Sciatic nerve (tissue), 2 donors: Measurements from ENCODE around the gene MAD1L1. TPM values are rescaled to one million over a fixed set of nuclear protein-coding genes. Genes with fewer than 3 reads are reported as not detected.
"Not testable (repeated sequence)": the region's sequence is repeated elsewhere in the genome, so short reads cannot be mapped to it uniquely, and the experiment has no call there.

Source experiments
- ATAC-seq: fragments of 200-7000 bp; cut with Tn5 transposase; one replicate; pipeline ENCODE4 v1.9.1; 2020; ENCODE audit warnings: mild to moderate bottlenecking, moderate library complexity
- DNase-seq: peaks from one replicate; pipeline ENCODE4 v3.0.0-alpha.2; 2020; ENCODE audit warnings: low spot score
- intact Hi-C: fragments of 100-400 bp; cut with DNase I; formaldehyde crosslinking; loops from one replicate; pipeline ENCODE4 v1.14.2; 2022
- total RNA-seq: library from RNA; stranded (reverse); fragmentation: NEBNext Ultra II Directional; extraction: Animal tissue kit (Norgen Biotek cat#: 25700); gene quantifications from one replicate; pipeline ENCODE4 v1.2.1, GENCODE V29; 2021
- donor health status: DM: no; HTN: no; CAD: no.
- donor health status: DM: no; HTN: no; CAD: no.

The MAD1L1 gene
- total RNA-seq, 1 donor from 2014 or later, result 42.1 TPM

DNA sequence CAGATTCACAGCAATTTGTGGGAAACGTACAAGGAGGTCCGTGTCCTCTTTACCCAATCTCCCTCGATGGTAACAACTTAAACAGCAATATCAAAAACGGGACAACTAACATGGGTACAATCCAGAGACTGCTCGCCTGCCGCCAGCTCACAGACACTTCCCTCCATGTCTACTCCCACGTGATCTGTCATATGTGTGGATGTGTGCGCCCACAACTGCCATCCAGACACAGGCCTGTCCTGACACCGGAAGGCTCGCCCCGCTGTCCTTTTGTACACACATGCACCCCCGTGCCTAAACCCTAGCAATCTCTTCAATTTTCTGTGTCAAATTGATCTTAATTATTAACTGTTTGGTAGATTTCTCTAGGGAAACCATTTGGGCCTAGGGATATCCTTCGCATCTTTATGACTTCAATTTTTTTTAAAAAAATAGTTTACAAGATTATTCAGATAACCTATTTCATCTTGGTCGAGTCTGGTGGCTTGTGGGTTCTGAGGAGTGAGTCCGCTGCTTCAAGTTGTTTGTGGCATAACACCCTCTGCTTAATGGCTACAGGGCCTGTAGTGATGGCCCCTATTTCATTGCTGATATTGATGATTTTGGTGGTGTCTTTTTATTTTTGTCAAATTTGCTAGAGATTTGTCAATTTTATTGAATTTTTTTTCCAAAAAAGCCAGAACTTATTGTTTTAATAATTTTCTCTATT is 260.6 kb downstream of the MAD1L1 start:
- ATAC-seq (no peak), DNase-seq (no peak)
- intact Hi-C loops, result no loop called here

DNA sequence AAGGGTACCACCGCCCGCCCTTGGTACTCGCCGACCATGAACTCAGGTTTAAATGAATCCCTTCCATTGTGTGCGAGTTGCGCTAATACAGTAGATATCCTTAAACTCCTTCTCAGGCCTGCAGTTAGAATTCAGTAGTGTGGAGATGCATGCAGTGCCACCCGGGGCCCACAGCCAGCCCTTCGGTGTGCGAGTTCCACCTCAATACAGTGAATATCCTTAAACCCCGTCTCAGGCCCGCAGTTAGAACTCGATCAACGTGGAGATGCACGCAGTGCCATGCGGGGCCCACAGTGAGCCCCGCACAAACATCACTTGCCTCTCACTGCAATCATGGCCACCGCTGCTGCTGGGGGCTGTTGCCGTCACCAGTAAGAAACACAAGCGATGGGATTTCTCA is 261.9 kb downstream of the MAD1L1 start:
- ATAC-seq (no peak), DNase-seq (no peak)
- intact Hi-C loops, result no loop called here

DNA sequence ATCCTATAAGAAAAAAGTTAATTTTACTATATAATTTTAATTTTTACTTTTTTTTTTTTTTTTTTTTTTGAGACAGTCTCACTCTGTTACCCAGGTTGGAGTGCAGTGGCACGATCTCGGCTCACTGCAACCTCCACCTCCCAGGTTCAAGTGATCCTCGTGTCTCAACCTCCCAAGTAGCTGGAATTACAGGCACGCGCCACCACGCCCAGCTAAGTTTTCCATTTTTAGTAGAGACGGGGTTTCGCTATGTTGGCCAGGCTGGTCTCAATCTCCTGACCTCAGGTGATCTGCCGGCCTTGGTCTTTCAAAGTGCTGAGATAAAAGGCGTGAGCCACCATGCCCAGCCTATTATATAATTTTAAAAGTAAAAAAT is 262.5 kb downstream of the MAD1L1 start:
- ATAC-seq, intact Hi-C loops, DNase-seq: not testable (repeated sequence)

DNA sequence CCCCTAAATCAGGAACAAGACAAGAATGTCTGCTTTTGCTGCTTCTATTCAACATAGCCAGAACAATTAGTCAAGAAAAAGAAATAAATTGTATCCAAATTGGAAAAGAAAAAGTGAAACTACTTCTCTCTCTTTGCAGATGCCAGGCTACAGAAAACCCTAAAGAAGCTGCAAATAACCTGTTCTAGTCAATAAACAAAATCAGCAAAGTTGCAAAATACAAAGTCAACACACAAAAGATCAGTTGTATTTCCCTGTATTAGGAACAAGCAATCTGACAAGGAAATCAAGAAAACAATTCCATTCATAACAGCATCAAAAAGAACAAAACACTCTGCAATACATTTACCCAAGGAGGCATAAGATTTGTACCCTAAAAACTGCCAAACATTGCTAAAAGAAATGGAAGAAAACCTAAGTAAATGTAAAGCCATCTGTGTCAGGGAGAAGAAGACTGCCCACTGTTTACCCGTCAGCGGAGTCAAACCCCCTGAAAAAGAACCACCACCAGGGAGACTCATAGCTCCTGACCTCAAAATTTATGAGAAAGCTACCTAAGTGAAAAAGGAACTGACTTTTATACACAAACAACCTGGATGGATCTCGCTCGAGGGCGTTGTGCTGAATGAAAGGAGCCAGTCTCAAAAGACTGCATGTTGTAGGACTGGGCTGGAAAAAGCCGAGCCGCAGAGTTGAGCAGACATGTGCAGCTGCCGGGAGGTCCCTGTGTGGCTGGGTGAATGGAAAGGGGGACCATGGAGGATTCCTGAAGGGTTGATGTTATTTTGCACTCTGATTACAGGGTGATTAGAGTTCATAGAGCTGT is 263.1 kb downstream of the MAD1L1 start:
- ATAC-seq, result no peak
- intact Hi-C loops, result no loop called here
- no peak for DNase-seq

DNA sequence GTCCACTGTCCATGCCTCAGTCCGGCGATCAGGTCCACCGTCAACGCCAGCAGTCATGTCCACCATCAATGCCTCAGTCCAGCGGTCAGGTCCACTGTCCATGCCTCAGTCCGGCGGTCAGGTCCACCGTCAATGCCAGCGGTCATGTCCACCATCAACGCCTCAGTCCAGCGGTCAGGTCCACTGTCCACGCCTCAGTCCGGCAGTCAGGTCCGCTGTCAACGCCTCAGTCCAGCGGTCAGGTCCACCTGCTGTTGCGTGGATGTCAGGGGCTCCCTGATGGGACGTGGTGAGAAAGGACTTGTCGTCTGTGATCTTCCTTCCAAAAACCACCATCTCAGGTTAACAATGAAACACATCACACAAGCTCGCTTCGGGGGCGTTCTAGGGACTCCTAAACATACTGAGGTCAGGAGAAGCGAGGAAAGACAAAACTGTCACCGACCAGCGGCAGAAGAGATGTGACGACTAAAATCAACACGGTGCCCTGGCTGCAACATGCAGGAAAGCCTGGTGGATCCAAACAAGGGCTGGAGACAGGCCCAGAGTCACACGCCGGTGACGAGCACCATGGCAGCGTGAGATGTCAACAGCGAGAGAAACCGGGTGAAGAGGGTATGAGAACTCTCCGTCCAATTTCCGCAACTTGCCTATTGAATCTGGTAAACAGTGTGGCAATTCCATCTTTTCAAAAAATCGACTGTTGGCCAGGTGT is 264.2 kb downstream of the MAD1L1 start:
- intact Hi-C loops, result no loop called here
- ATAC-seq, result no peak
- no peak for DNase-seq

DNA sequence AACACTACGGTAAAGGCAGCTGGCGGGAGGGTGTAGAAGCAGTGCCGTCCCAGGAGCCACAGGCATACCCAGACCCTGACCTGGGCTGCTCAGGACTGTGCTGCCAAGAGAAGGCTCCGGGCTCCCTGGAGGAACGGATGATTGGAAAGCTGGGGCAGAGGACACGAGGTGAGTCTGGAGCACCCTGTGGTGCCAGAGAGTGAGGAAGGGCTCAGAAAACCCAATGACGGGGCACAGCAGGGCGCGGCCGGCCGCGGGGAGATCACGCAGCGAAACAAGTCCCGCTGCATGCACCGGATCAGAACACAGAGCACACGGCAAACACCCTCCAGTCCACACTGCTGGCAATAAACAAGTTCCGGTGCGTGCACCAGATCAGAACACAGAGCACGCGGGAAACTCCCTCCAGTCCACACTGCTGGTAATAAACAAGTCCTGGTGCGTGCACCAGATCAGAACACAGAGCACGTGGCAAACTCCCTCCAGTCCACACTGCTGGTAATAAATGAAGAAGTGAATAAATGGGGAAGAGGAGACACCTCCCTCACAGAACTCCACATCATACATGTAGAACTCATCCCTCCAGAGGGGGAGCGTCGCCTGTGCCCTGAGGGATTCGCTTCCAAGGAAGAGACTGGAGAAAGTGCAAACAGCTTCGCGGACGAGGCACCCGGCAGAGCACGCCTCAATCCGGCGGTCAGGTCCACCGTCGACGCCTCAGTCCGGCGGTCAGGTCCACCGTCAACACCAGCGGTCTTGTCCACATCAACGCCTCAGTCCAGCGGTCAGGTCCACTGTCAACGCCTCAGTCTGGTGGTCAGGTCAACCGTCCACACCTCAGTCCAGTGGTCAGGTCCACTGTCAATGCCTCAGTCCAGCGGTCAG is 265.0 kb downstream of the MAD1L1 start:
- ATAC-seq, result no peak
- intact Hi-C loops, result no loop called here
- no peak for DNase-seq

DNA sequence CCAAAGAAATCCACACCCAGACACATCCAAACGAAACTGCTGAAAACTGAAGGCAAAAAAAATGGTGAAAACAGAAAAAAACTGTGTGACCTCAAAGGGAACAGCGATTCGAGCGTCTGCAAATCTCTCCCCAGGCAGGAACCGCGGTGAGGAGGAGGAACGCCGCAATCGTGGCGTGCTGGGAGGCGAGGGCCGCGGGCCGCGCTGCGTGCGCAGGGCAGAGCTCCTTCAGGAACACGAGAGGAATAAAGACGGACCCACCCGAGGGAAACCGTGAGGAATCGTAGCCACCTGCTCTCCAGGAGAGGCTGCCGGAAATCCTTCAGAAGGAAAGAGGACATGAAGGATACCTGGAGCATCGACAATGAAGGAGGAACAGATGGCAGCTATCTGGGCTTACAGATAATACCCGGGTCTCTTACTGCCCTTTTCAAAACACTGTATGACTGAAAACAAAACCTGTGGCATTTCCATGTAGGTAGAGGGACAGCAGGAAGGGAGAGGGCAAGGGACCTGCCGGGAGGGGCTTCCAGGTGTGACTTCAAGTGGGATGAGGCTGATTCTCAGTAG is 266.0 kb downstream of the MAD1L1 start:
- intact Hi-C loops, result no loop called here
- no peak for DNase-seq

DNA sequence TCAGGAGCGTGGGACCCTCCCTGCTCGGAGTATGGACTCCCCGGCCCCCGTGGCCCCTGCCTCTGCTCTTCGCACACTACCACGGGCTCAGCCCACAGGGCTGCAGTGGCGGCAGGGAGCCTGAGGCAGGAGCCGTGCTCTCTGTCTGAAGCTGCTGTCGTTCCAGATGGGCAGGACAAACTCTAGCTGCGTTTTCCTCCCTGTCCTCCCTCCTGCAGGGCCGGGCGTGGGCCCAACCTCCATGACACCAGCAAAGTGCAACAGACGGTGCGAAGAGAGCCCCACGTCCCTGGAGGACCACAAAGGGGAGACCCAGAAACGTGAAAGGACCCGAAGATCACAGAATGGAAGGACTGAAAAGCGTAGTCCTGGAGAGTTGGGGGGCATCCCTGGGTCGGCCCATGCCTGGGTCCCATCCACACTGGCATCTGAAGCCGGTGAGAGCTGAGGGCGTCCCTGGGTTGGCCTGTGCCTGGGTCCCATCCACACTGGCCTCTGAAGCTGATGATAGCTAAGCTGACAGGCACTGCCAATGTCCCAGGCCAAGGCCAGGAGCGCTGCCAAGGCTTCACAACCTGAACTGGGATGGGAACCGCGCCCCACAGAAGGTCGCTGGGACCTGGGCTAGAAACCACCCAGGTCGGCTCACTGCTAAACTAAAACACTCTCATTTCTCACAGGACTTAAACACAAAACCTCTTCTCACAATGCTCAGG is 267.0 kb downstream of the MAD1L1 start:
- ATAC-seq (peak; percentile 24), DNase-seq (no peak)
- intact Hi-C loops, result no loop called here

More for the DNA sequence above, 266.0 kb downstream of the MAD1L1 start:
- no peak for ATAC-seq

DNA sequence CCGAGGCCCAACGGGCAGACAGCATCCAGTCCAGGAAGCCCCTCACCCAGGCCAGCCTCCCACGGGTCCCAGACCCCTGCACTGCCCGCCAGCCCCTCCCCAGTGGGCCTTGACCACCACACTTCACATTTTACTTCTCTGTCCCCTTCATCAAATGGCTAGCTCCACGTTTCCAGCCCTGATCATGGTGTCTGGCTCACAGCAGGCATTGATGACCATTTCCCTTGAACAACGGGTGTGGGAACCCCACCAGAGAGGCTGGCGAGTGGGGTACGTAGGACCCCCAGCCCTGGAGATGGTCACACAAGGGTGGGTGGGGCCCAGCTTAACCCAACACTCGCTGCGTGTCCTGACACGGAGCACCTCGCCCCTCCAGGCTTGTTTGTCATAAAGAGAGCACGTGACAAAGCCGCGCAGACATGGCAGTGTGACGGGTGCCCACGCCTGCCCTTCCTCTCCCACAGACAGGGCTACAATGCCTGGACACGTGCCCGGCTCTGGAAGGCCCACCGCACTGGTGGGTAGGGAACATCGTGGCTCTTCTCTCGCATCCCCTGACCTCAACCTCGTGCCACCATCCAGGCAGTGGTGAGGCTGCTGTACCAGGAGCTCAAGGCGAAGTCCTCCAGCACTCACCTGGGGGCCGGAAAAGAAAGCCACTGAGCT is 267.7 kb downstream of the MAD1L1 start:
- intact Hi-C loops, result no loop called here
- ATAC-seq (no peak), DNase-seq (no peak)

DNA sequence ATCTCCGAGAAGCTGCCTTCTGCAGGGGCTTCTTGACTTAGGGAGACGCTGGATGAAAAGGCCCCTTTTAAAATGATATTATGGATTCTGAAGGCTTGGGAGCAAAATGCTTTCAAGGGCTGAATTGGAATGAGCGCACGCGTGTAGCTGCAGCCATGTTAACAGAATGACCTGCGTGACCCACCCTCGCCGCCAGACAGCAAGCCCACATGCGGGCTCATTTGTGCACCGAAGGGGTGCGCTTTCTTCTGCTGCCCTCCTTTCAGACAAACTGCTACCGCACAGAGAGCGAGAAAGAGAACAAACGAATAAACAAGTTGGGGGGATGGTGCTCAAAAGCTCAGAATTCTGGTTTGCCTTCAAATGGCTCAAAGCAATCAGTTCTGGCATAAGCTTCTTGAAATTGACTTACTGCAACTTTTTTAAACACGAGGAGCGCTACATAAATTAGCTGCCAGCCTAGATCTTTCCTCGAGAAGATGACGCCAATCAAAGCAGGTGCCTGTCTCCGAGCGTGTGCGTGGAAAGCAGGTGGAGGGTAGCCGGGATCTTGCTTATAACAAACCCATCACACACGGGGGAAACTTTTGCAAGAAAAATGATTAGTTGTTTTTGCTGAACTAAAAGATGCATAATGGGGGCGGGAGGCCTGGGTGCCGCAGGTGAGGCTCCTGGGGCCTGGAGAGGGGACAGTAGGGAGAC is 268.4 kb downstream of the MAD1L1 start:
- intact Hi-C loops, result no loop called here
- ATAC-seq (no peak), DNase-seq (no peak)

DNA sequence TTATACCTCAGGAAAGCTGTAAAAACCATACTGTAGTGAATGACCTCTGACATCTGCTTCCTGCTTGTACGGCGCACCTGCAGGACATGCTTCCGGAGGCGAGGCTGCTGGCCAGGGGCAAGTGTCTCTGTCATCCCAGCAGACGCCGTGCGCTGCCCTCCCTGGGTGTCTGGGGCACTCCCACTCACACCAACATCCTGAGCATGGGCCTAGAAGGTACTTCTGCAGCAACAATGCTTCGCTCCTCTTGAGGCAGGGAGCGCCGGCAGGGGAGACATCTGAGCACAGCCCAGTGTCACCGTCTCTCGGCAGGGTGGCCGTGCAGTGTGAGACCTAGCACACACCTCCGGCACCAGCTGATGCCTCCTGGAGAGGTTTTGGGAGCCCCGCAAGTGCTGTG is 269.2 kb downstream of the MAD1L1 start:
- ATAC-seq (no peak), DNase-seq (no peak)
- intact Hi-C loops, result no loop called here

DNA sequence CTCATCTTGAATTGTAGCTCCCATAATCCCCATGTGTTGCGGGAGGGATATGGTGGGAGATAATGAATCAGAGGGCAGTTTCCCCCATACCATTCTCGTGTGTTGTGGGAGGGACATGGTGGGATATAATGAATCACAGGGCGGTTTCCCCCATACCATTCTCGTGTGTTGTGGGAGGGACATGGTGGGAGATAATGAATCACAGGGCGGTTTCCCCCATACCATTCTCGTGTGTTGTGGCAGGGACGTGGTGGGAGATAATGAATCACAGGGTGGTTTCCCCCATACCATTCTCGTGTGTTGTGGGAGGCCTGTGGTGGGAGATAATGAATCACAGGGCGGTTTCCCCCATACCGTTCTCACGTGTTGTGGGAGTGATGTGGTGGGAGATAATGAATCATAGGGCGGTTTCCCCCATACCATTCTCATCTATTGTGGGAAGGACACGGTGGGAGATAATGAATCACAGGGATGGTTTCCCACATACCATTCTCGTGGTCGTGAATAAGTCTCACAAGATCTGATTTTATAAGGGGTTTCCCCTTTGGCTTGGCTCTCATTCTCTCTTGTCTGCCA is 271.0 kb downstream of the MAD1L1 start:
- intact Hi-C loops, result no loop called here
- ATAC-seq (no peak), DNase-seq (no peak)

DNA sequence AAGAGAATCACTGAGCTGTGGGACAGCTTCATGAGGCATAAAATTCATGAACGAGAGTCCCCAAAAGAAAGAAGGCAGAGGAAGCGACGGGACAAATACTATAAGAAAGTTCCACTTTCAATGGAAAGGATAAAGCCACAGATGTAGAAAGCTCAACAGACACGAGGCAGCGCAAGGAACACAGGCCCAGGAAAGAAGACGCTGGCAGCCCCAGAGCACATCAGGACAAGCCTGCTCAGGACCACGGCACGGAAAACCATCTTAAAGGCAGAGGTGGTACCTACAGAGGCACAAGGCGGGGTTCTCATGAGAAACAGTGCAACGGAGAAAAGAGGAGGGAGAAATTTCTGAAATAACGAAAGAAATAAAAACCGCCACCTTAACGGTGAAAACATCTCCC is 273.4 kb downstream of the MAD1L1 start:
- no peak for DNase-seq
- intact Hi-C loops, result no loop called here
- no peak for ATAC-seq

DNA sequence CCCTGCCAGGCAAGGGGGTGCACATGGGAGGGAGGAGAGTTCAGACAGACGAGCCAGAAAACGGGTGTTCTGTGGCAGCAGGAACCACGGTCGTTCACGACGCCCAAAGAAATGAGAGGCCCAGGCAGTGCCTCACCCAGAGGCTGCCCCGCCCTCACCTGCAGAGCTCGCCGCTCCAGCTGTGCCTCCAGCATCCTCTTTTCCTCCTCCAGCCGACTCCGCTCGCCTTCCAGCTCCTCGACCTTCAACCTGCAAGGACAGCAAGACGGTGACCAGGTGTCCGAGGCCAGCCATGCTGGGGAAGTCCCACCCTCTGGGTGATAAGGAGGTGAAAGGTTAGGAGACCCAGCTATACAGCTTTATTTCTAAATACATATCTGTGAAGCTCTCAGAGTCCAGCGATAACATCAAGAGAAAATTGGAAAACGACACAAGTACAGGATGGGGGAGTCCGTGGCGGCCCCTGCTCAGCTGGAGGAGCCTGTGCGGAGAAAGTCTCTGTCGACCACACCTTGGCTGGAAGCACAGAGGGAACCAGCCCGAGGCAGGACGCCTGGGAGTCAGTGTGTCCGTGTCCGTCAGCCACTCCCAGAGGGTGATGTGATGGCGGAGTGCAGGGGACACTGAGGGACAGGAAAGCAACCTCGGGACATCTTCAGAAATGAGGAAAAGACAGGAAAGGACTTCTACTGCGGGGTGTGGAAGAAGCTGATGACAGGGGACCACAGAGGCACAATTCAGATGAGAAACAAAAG is 275.1 kb downstream of the MAD1L1 start:
- intact Hi-C loops, result no loop called here
- ATAC-seq (no peak), DNase-seq (no peak)

DNA sequence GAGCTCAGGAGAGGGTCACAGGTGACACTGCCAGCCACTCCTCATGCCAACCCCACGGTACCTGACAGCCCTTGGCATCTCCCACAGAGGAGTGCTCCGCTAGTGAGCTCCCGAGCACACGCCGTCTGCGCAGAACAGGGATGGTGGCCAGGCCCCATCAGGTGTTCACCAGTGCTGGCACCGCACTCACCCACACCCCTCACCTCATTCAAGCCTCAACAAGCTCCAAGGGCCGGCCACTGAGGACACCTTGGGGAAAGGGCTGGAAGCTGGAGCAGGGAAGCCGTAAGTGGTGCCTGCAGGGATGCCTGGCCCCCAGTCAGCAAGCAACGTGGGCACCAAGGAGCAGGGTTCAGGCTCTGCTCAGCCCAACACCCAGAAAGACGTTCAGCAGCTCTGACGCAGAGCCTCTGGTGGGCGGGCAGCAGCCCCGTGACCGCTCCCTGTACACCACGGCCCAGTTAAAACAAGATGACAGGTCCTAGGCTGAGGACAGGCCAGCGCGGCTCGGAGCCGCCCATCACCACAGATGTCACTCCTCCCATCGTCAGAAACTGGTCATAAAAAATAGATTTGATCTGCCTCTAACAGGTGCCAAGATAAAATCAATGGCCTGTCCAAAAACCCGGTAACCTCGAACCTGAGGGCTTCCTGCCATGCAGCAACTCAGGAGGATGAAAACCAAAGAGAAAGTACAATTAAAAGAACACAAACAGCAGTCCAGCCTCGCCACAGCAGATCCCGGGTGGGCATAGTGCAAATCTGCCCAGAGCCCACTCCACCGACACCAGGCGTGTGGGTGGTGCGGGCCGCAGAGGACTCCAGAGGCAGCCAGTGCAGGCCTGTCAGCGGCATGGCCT is 275.9 kb downstream of the MAD1L1 start:
- ATAC-seq (no peak), DNase-seq (no peak)
- intact Hi-C loops, result no loop called here
